ENCODE results near the gene TLR9.
"Not testable (repeated sequence)": the region's sequence is repeated elsewhere in the genome, so short reads cannot be mapped to it uniquely, and the experiment has no call there.

DNA sequence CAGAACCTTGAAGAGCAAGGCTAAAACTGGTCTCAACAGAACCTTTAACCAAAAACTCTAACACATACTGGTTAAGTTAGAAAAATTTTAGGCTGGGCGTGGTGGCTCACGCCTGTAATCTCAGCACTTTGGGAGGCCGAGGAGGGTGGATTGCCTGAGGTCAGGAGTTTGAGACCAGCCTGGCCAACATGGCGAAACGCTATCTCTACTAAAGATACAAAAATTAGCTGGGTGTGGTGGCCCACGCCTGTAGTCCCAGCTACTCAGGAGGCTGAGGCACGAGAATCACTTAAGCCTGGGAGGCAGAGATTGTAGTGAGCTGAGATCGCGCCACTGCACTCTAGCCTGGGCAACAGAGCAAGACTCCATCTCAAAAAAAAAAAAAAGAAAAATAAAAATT lies 46.7 kb upstream of the TLR9 start:
- TF ChIP-seq, protein P1, sequence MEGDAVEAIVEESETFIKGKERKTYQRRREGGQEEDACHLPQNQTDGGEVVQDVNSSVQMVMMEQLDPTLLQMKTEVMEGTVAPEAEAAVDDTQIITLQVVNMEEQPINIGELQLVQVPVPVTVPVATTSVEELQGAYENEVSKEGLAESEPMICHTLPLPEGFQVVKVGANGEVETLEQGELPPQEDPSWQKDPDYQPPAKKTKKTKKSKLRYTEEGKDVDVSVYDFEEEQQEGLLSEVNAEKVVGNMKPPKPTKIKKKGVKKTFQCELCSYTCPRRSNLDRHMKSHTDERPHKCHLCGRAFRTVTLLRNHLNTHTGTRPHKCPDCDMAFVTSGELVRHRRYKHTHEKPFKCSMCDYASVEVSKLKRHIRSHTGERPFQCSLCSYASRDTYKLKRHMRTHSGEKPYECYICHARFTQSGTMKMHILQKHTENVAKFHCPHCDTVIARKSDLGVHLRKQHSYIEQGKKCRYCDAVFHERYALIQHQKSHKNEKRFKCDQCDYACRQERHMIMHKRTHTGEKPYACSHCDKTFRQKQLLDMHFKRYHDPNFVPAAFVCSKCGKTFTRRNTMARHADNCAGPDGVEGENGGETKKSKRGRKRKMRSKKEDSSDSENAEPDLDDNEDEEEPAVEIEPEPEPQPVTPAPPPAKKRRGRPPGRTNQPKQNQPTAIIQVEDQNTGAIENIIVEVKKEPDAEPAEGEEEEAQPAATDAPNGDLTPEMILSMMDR (IDR thresholded peaks at IDR 0.05) = not testable (repeated sequence)
- not testable (repeated sequence) for TF ChIP-seq POLR2A (IDR thresholded peaks at IDR 0.05)

All from uterus (tissue), 2 donors.